Measurements from ENCODE around the gene TBC1D8. TPM values are rescaled to one million over a fixed set of nuclear protein-coding genes. Genes with fewer than 3 reads are reported as not detected.

TBC1D8 gene
- total and polyA plus RNA-seq, 2 of the 13 experiments (the other 11 are each of a cell fraction or from before 2014, with no cell fraction given) = 45.1 to 95.4 TPM

DNA sequence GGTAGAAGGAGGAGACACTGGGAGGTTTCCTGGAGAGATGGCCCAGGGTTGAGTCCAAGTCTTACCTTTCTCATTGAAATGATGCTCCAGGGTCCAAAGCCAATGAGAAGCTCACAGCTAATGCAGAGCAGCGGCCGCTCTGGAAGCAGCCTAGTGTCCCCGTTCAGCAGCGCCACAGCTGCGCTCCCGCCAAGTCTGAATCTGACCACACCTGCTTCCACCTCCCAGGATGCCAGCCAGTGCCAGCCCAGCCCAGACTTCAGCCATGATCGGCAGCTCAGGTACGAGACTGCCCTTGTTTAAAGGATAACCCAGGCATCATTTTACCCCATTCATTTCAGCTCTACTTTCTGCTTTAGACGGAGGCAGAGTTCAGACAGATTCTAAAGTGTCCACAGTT is 161.0 kb downstream of the TBC1D8 start:
- no peaks in the 10 kb centered on the region for H3K4me1 ChIP-seq (ENCODE audit: insufficient read depth, low read length)
- H3K9ac ChIP-seq (ENCODE audit: insufficient read depth, low read depth, low read length) = no peak overlapping the region
- ChIA-PET POLR2A (interaction anchor here (1.6 kb wide), 1 partner anchor 12 kb away, joined by 5 read pairs; the partner anchor contains the start of gene RPL31), CTCF (ENCODE audit: low intra/inter-chr PET ratio, low total read pairs) (no interaction called here)
- H3K4me3 ChIP-seq (replicated peaks in 1 of 3; ENCODE audit: insufficient read depth in 1 of 3, low read depth in 2 of 3, low read length in 3 of 3) = no peak overlapping the region
- TF ChIP-seq ASH2L (IDR thresholded peaks at IDR 0.05; ENCODE audit: insufficient read length, low read depth, low read length) = no peak
- no peak for TF ChIP-seq ZNF160 (CRISPR knock-in tag; IDR thresholded peaks at IDR 0.05)
- peak; percentile 8 for TF ChIP-seq AGO2 (optimal IDR thresholded peaks at IDR 0.05; ENCODE audit: low read depth, low read length)
- ATAC-seq (no peak), DNase-seq (ENCODE audit: low spot score) (no peak), FAIRE-seq (no peak)
- H3K4me2 ChIP-seq (ENCODE audit: low read depth, low read length) = no peak overlapping the region
- no peaks in the 10 kb centered on the region for H3K9me3 ChIP-seq (ENCODE audit: low read length)
- no peaks in the 10 kb centered on the region for H3K79me2 ChIP-seq (ENCODE audit: insufficient read depth, low read length)
- 98% methylated on average over 9 of the region's 9 CpGs for WGBS (ENCODE audit: low lambda C conversion rate)
- intact Hi-C loops (cut with micrococcal nuclease; ENCODE audit: unreplicated experiment) (no loop called here), in situ Hi-C loops (cut with HindIII; ENCODE audit: extremely low pct_ligation_motif_present, low pct_unique_long_range_greater_than_20kb) (no loop called here)
- H2AFZ ChIP-seq (ENCODE audit: low read length) = no peak overlapping the region
- BruUV-seq (replicated peaks) = no TSS peak
- peaks cover 20 to 58% of the 10 kb centered on the region in 2 experiments for H3K36me3 ChIP-seq (replicated peaks in 1 of 2; ENCODE audit: control insufficient read depth in 1 of 2, insufficient read depth in 2 of 2, low read length in 2 of 2)
- H3K27me3 ChIP-seq (ENCODE audit: control insufficient read depth in 1 of 2, insufficient read depth in 2 of 2, low read length in 2 of 2) = no peaks in the 10 kb centered on the region
- H3K27ac ChIP-seq (ENCODE audit: extremely low read length, insufficient read depth, low read length) = no peak overlapping the region
- no peaks in the 10 kb centered on the region for H4K20me1 ChIP-seq (ENCODE audit: insufficient read depth, low read length)

DNA sequence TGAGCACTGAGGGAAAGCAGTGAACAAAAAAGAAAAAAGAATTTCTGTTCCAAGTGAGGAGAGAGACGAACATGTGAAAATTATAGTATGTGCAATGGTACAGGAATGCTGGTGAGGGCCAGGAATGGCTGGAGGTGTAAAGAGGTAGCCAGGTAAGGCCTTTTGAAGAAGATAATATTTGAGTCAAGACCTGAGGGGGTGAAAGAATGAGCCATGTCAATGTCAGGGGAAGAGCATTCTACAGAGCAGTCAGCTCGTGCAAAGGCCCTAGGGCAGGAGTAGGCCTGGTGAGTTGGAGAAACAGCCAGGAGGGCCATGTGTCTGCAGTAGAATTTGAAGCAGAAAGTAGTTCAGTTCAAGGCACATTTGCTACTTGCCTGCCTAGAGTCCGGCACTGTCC is 161.5 kb downstream of the TBC1D8 start:
- H2AFZ ChIP-seq (ENCODE audit: low read length) = no peak overlapping the region
- H3K4me3 ChIP-seq (replicated peaks in 1 of 3; ENCODE audit: insufficient read depth in 1 of 3, low read depth in 2 of 3, low read length in 3 of 3) = no peak overlapping the region
- H3K79me2 ChIP-seq (ENCODE audit: insufficient read depth, low read length) = no peaks in the 10 kb centered on the region
- peaks cover 21 to 56% of the 10 kb centered on the region in 2 experiments; a peak in 4 of 5 replicates for H3K36me3 ChIP-seq (replicated peaks in 1 of 2; ENCODE audit: control insufficient read depth in 1 of 2, insufficient read depth in 2 of 2, low read length in 2 of 2)
- CTCF ChIA-PET (ENCODE audit: low intra/inter-chr PET ratio, low total read pairs) = no interaction called here
- TF ChIP-seq GZF1 (CRISPR knock-in tag; IDR thresholded peaks at IDR 0.05) (no peak), RBM22 (optimal IDR thresholded peaks at IDR 0.05; ENCODE audit: low read length) (peak; percentile 38)
- H3K9me3 ChIP-seq (ENCODE audit: low read length) = no peaks in the 10 kb centered on the region
- no peak overlapping the region for H3K9ac ChIP-seq (ENCODE audit: insufficient read depth, low read depth, low read length)
- POLR2A ChIA-PET = interaction anchor here (1.6 kb wide), 1 partner anchor 12 kb away, joined by 5 read pairs; the partner anchor contains the start of gene RPL31
- BruUV-seq (replicated peaks) = no TSS peak
- no peaks in the 10 kb centered on the region for H4K20me1 ChIP-seq (ENCODE audit: insufficient read depth, low read length)
- FAIRE-seq = no peak
- H3K4me1 ChIP-seq (ENCODE audit: insufficient read depth, low read length) = no peaks in the 10 kb centered on the region
- no peak overlapping the region for H3K27ac ChIP-seq (ENCODE audit: extremely low read length, insufficient read depth, low read length)
- intact Hi-C loops (cut with micrococcal nuclease; ENCODE audit: unreplicated experiment) (loop anchor here (10.0 kb wide), 1 partner anchor 95 kb away; no protein-coding TSS in a partner anchor), in situ Hi-C loops (cut with HindIII; ENCODE audit: extremely low pct_ligation_motif_present, low pct_unique_long_range_greater_than_20kb) (no loop called here)
- no peak for DNase-seq (ENCODE audit: low spot score)
- 94% methylated on average over 3 of the region's 3 CpGs for WGBS (ENCODE audit: low lambda C conversion rate)
- no peak overlapping the region for H3K4me2 ChIP-seq (ENCODE audit: low read depth, low read length)
- no peak for ATAC-seq
- H3K27me3 ChIP-seq (ENCODE audit: control insufficient read depth in 1 of 2, insufficient read depth in 2 of 2, low read length in 2 of 2) = no peaks in the 10 kb centered on the region

Measured in HepG2 (cell line).